Esophagus muscularis mucosa (tissue), 3 donors: Measurements from ENCODE around the gene SIGLEC1.

ENCODE experiments used
- EP300 ChIP-seq: sonication (generic); formaldehyde crosslinking; IDR thresholded peaks from one replicate; pipeline ENCODE4 v1.6.1; 2017; ENCODE audit warnings: antibody characterized with exemption
- POLR2A ChIP-seq: fragments of 450-650 bp; IDR thresholded peaks from one replicate; pipeline ENCODE4 v1.6.1; 2017; ENCODE audit warnings: antibody characterized with exemption, moderate library complexity, mild to moderate bottlenecking, low read depth
- POLR2AphosphoS5 ChIP-seq, 2 donors: sonication (generic); formaldehyde crosslinking; IDR thresholded peaks; one replicate each; pipeline ENCODE4 v1.6.1; 2017; ENCODE audit warnings: antibody characterized with exemption in 2 of 2

DNA sequence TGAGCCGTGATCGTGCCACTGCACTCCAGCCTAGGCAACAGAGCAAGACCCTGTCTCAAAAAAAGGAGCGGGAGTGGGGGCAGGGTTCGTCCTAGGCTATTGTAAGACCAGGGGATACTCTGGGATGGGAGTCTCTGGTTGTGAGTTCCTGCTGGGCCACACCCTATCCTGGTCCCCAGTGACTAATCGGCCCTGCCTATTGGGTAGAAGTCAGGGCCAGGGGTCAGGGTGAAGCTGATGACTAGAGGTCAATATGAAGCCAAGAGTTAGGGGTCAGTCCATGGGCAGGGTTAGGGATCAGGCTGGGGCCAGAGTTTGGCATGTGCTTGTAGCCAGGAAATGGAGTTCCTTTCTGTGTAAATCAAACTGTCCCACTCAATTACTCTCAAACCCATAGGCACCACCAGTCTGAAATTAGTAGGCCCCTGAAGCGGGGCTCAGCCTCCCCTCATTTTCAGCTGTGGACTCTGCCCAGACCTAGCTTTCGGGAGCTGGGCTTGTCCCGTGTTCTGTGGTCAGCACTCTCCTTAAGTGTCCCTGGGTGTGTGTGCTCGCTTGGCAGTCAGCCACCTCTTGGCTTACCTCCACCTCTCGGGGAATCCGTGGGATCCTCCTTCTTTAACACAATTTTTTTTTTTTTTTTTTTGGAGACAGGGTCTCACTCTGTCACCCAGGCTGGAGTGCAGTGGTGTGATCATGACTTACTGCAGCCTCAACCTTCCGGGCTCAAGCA lies 21.9 kb upstream of the SIGLEC1 start:
- TF ChIP-seq EP300 (no peak), POLR2A (no peak), POLR2AphosphoS5 (IDR thresholded peaks at IDR 0.05) (peak; percentile 10 to 15)
